GM23338 (cell line): Measurements from ENCODE around the gene EFNB2. TPM values are rescaled to one million over a fixed set of nuclear protein-coding genes. Genes with fewer than 3 reads are reported as not detected.
A peak's percentile ranks its signal among the peaks of the same experiment; 100 is the strongest.

Experiments used
- ATAC-seq: fragments of 200-7000 bp; cut with Tn5 transposase; 3 replicates; pipeline ENCODE4 v1.9.1; 2020
- DNase-seq: peaks from one replicate; pipeline ENCODE4 v3.0.0-alpha.2; 2015; ENCODE audit warnings: low spot score
- H2AFZ ChIP-seq: fragments of 200-600 bp; sonication (generic); 2 replicates; pipeline ENCODE4 v1.8.0; 2016; ENCODE audit warnings: antibody characterized with exemption, mild to moderate bottlenecking, moderate library complexity
- H3F3A ChIP-seq: fragments of 200-600 bp; sonication (generic); replicated peaks from 2 replicates; pipeline ENCODE4 v1.8.0; 2017; ENCODE audit warnings: antibody characterized with exemption, mixed run types, low read depth
- H3K27ac ChIP-seq: fragments of 200-600 bp; sonication (generic); 2 replicates; pipeline ENCODE4 v1.6.1; 2016; ENCODE audit warnings: low read depth
- H3K27me3 ChIP-seq: fragments of 200-600 bp; sonication (generic); 2 replicates; pipeline ENCODE4 v1.8.0; 2016; ENCODE audit warnings: mild to moderate bottlenecking, mixed run types, moderate library complexity; ENCODE audit not compliant: insufficient read depth
- H3K36me3 ChIP-seq: fragments of 200-600 bp; sonication (generic); 2 replicates; pipeline ENCODE4 v1.8.0; 2016; ENCODE audit warnings: mild to moderate bottlenecking; ENCODE audit not compliant: insufficient read depth
- H3K4me1 ChIP-seq: fragments of 200-600 bp; sonication (generic); 2 replicates; pipeline ENCODE4 v1.8.0; 2016; ENCODE audit warnings: mild to moderate bottlenecking, moderate library complexity; ENCODE audit not compliant: insufficient read depth
- H3K4me2 ChIP-seq: fragments of 200-600 bp; sonication (generic); 2 replicates; pipeline ENCODE4 v1.7.1; 2017; ENCODE audit warnings: mixed run types
- H3K4me3 ChIP-seq: fragments of 200-600 bp; sonication (generic); 2 replicates; pipeline ENCODE4 v1.6.1; 2016; ENCODE audit warnings: mixed run types
- H3K79me2 ChIP-seq: fragments of 200-600 bp; sonication (generic); replicated peaks from 2 replicates; pipeline ENCODE4 v1.8.0; 2017; ENCODE audit warnings: mild to moderate bottlenecking; ENCODE audit not compliant: insufficient read depth
- H3K9me2 ChIP-seq: fragments of 200-600 bp; sonication (generic); 2 replicates; pipeline ENCODE4 v1.8.0; 2017; ENCODE audit not compliant: insufficient read depth
- H4K20me1 ChIP-seq: fragments of 200-600 bp; sonication (generic); replicated peaks from 2 replicates; pipeline ENCODE4 v1.8.0; 2017; ENCODE audit warnings: mild to moderate bottlenecking; ENCODE audit not compliant: insufficient read depth
- H3K27ac Mint-ChIP-seq: 2 replicates; pipeline ENCODE4 v1.8.0; 2020; ENCODE audit warnings: inconsistent platforms, mild to moderate bottlenecking, moderate library complexity, mixed read lengths
- H3K27me3 Mint-ChIP-seq: 3 replicates; pipeline ENCODE4 v1.8.0; 2022; ENCODE audit warnings: low read depth, mild to moderate bottlenecking, moderate library complexity, mixed read lengths, inconsistent platforms; ENCODE audit not compliant: insufficient read depth, poor library complexity
- H3K36me3 Mint-ChIP-seq: 3 replicates; pipeline ENCODE4 v1.8.0; 2021; ENCODE audit warnings: low read depth, mild to moderate bottlenecking, inconsistent platforms, moderate library complexity, mixed read lengths
- H3K4me1 Mint-ChIP-seq: 3 replicates; pipeline ENCODE4 v1.8.0; 2020; ENCODE audit warnings: mild to moderate bottlenecking, inconsistent platforms, mixed read lengths
- H3K4me3 Mint-ChIP-seq: 3 replicates; pipeline ENCODE4 v1.8.0; 2021; ENCODE audit warnings: moderate library complexity, mild to moderate bottlenecking, inconsistent platforms, mixed read lengths
- H3K9me3 Mint-ChIP-seq: 3 replicates; pipeline ENCODE4 v1.8.0; 2020; ENCODE audit warnings: moderate library complexity, mild to moderate bottlenecking, inconsistent platforms, mixed read lengths
- CREB1 ChIP-seq: fragments of 250-450 bp; sonication (Bioruptor Pico); IDR thresholded peaks from 2 replicates; pipeline ENCODE4 v1.5.0; 2020; ENCODE audit warnings: low read depth, mild to moderate bottlenecking, moderate library complexity
- CTCF ChIP-seq, 2 experiments: fragments of 200-600 bp in 1 of 2; sonication (generic) in 1 of 2; conservative IDR thresholded peaks; 2 replicates each; pipeline versions ENCODE4 v1.5.1 to v1.6.1; 2016 to 2017; ENCODE audit warnings: antibody characterized with exemption in 2 of 2, low read depth in 2 of 2, mild to moderate bottlenecking in 2 of 2, moderate library complexity in 1 of 2
- ETS1 ChIP-seq: IDR thresholded peaks from 2 replicates; pipeline ENCODE4 v1.6.1; 2016; ENCODE audit warnings: antibody characterized with exemption
- EZH2 ChIP-seq: fragments of 200-600 bp; sonication (generic); IDR thresholded peaks from one replicate; pipeline ENCODE4 v1.8.0; 2017; ENCODE audit warnings: antibody characterized with exemption, mild to moderate bottlenecking, low read depth; ENCODE audit not compliant: unreplicated experiment
- NANOG ChIP-seq: IDR thresholded peaks from 2 replicates; pipeline ENCODE4 v1.6.1; 2016; ENCODE audit warnings: antibody characterized with exemption, borderline replicate concordance
- POLR2AphosphoS5 ChIP-seq: IDR thresholded peaks from 2 replicates; pipeline ENCODE4 v1.6.1; 2016; ENCODE audit warnings: antibody characterized with exemption, low read depth
- REST ChIP-seq: IDR thresholded peaks from one replicate; pipeline ENCODE4 v1.6.1; 2018; ENCODE audit warnings: antibody characterized with exemption; ENCODE audit not compliant: unreplicated experiment
- STAT1 ChIP-seq: IDR thresholded peaks from one replicate; pipeline ENCODE4 v1.6.1; 2016; ENCODE audit warnings: antibody characterized with exemption; ENCODE audit not compliant: unreplicated experiment
- ZNF114 ChIP-seq: fragments of 250-450 bp; sonication (Bioruptor Pico); IDR thresholded peaks from 2 replicates; pipeline ENCODE4 v1.5.0; 2020; ENCODE audit warnings: mild to moderate bottlenecking, moderate library complexity
- ZNF331 ChIP-seq: fragments of 250-450 bp; sonication (Bioruptor Pico); IDR thresholded peaks from 2 replicates; pipeline ENCODE4 v1.5.0; 2020; ENCODE audit warnings: low read depth, mild to moderate bottlenecking, moderate library complexity
- ZNF462 ChIP-seq: fragments of 250-450 bp; sonication (Bioruptor Pico); IDR thresholded peaks from 2 replicates; pipeline ENCODE4 v1.5.0; 2020; ENCODE audit warnings: mild to moderate bottlenecking, moderate library complexity
- polyA plus RNA-seq: library from polyadenylated mRNA; unstranded; fragments of >200 nt; fragmentation: Nextera tagmentation; extraction: Ambion mirVana; gene quantifications from 2 replicates; pipeline ENCODE4 v1.2.1, GENCODE V29; 2016
- total RNA-seq: library from RNA; depleted of rRNA; stranded (reverse); fragments of >200 nt; shearing (Covaris generic); gene quantifications from 2 replicates; pipeline ENCODE4 v1.2.3, GENCODE V29; 2014

The EFNB2 gene
- total and polyA plus RNA-seq, 2 experiments from 2014 or later = 5.7 to 10.9 TPM

GRCh38 chr13:106470576-106470975, 64.9 kb downstream of the EFNB2 start (continued):
- no peak for TF ChIP-seq STAT1
- no peak for TF ChIP-seq ZNF114
- no peak for TF ChIP-seq ZNF331 (CRISPR knock-in tag)
- TF ChIP-seq NANOG = no peak

- Histone ChIP-seq H3K27ac (no peak overlapping the region), H3K79me2 (no peaks in the 10 kb centered on the region), H4K20me1 (no peaks in the 10 kb centered on the region), H3K4me2 (no peak overlapping the region), H3K36me3 (no peaks in the 10 kb centered on the region), H3K4me3 (no peak overlapping the region), H3F3A (no peaks in the 10 kb centered on the region), H2AFZ (peak overlapping the region; percentile 81; the same call in 1 of the 2 replicates), H3K9me2 (peaks cover 4% of the 10 kb centered on the region; the same call in 1 of the 2 replicates), H3K4me1 (peaks cover 20% of the 10 kb centered on the region), H3K27me3 (no peaks in the 10 kb centered on the region)
- Mint-ChIP-seq H3K36me3 (no peaks in the 10 kb centered on the region), H3K4me1 (peaks cover 24% of the 10 kb centered on the region), H3K9me3 (no peaks in the 10 kb centered on the region; the same call in 2 of the 3 replicates), H3K4me3 (no peak overlapping the region), H3K27ac (no peak overlapping the region), H3K27me3 (peaks cover 9% of the 10 kb centered on the region)
- ATAC-seq = no peak
- no peak for DNase-seq
- no peak for TF ChIP-seq NANOG
- TF ChIP-seq ZNF331 (CRISPR knock-in tag) = no peak
- TF ChIP-seq ZNF462 (CRISPR knock-in tag) = no peak
- no peak for TF ChIP-seq ETS1
- no peak for TF ChIP-seq EZH2
- no peak for TF ChIP-seq CREB1 (CRISPR knock-in tag)
- TF ChIP-seq REST = no peak
- TF ChIP-seq CTCF (conservative IDR thresholded peaks at IDR 0.05; ENCODE audit: low read depth in 2 of 2) = no peak
- no peak for TF ChIP-seq POLR2AphosphoS5
These were observed 66.5 kb downstream of the EFNB2 start for GRCh38 chr13:106468744-106469590.
